ENCODE results near the gene PARP14.
A peak's percentile ranks its signal among the peaks of the same experiment; 100 is the strongest.
"Not testable (repeated sequence)": the region's sequence is repeated elsewhere in the genome, so short reads cannot be mapped to it uniquely, and the experiment has no call there.

PARP14 gene

GRCh38 chr3:122688996-122689395 lies 8.4 kb downstream of the PARP14 start:
- DNase-seq (no peak), ATAC-seq (no peak)
- Mint-ChIP-seq H3K4me3 (no peak overlapping the region), H3K27me3 (no peaks in the 10 kb centered on the region), H3K4me1 (peaks cover 12% of the 10 kb centered on the region), H3K27ac (peak overlapping the region in 1 of 2 donors; percentile 49), H3K9me3 (no peaks in the 10 kb centered on the region)

- DNase-seq (no peak), ATAC-seq (no peak)
- Mint-ChIP-seq H3K4me3 (no peak overlapping the region), H3K9me3 (no peaks in the 10 kb centered on the region), H3K27me3 (no peaks in the 10 kb centered on the region), H3K4me1 (peaks cover 9% of the 10 kb centered on the region), H3K27ac (peak overlapping the region; percentile 44 to 60)
Measured at GRCh38 chr3:122689587-122689986, 8.9 kb downstream of the PARP14 start.

DNA sequence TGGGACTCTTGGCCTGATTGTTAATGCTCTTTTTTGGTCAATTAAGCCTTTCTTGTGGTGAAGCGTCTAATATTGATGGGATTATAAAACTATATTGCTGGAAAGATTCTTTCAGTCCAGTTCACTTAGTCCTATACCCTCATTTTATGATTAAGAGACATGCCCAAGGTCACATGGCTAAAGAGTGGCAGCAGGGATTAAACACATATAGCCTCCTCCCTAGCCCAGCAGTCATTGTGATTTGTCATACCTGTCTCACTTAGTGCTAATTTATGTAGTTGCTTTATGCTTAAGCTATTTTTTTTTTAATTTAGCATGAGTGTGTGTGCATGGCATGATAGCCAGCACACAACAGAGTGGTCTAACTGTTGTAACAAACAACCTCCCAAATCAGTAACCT lies 9.5 kb downstream of the PARP14 start:
- H3K4me3 Mint-ChIP-seq, result no peak overlapping the region
- no peaks in the 10 kb centered on the region for H3K27me3 Mint-ChIP-seq
- ATAC-seq (no peak), DNase-seq (no peak)
- H3K9me3 Mint-ChIP-seq, result no peaks in the 10 kb centered on the region
- peaks cover 14% of the 10 kb centered on the region for H3K4me1 Mint-ChIP-seq
- H3K27ac Mint-ChIP-seq, result peak overlapping the region in 1 of 2 donors; percentile 38

GRCh38 chr3:122691195-122691594 lies 10.6 kb downstream of the PARP14 start:
- Mint-ChIP-seq H3K27ac (no peak overlapping the region), H3K27me3 (no peaks in the 10 kb centered on the region), H3K4me3 (no peak overlapping the region), H3K4me1 (peaks cover 15% of the 10 kb centered on the region), H3K9me3 (no peaks in the 10 kb centered on the region)
- DNase-seq (no peak), ATAC-seq (no peak)

- ATAC-seq (no peak), DNase-seq (no peak)
- Mint-ChIP-seq H3K4me1 (peaks cover 8% of the 10 kb centered on the region), H3K27ac (peak overlapping the region in 1 of 2 donors; percentile 43), H3K4me3 (no peak overlapping the region), H3K27me3 (no peaks in the 10 kb centered on the region), H3K9me3 (no peaks in the 10 kb centered on the region)
Measured at GRCh38 chr3:122692674-122693073, 12.0 kb downstream of the PARP14 start.

DNA sequence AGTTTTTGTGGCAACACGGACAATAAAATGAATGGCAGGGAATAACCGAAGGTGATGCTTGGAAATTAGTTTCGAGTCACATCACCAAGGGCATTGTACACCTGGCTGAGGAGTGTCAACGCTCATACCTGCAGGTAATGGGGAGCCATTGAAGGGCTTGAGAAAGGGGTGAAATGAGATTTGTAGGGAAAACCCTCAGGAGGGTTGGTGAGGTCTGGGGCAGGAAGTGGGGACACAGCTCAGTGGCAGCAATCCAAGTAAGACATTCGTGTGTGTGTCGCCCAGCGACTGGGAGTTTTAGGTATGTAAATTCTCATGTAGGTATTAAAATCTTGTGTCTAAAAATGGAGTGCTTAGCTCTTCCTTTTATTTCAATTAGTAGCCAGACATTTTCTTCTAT lies 14.3 kb downstream of the PARP14 start:
- Mint-ChIP-seq H3K27me3 (no peaks in the 10 kb centered on the region), H3K27ac (peak overlapping the region in 1 of 2 donors; percentile 24), H3K9me3 (no peaks in the 10 kb centered on the region), H3K4me1 (peaks cover 8% of the 10 kb centered on the region), H3K4me3 (no peak overlapping the region)
- ATAC-seq, result no peak
- DNase-seq, result no peak

DNA sequence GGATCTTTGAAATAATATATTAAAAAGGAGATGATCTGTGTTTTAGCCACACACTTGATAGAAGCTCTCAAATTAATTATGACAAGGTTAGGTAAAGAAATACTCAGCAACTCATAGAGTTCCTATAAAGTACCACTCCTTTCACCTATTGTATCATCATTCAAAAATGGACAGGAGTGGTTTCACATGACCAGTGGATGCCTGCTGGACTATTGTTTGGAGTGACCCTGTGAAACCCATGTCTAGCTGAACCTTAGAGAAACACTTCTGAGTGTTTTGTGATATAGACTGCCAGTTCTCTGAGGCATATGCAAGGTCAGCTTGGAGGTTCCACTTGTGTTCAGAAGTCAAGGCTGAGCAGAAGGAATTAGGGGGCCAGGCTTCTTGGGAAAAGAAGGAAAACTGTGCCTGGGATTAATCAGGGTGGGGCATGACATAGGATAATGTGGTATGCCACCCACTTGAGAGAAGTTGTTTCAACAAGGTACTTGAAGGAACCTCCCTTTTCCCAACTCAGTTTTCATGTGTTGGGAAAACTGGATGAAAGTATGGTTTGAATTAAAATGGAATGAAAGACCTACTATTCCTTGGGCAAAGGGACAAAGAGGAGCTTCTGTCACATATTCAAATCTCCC lies 15.4 kb downstream of the PARP14 start:
- H3K4me3 Mint-ChIP-seq, result no peak overlapping the region

GRCh38 chr3:122697952-122698620 lies 17.4 kb downstream of the PARP14 start:
- no peak overlapping the region for H3K27ac Mint-ChIP-seq
- ATAC-seq (no peak), DNase-seq (no peak)
- no peaks in the 10 kb centered on the region for H3K9me3 Mint-ChIP-seq
- H3K4me3 Mint-ChIP-seq, result no peak overlapping the region
- peaks cover 16% of the 10 kb centered on the region for H3K4me1 Mint-ChIP-seq
- H3K27me3 Mint-ChIP-seq, result no peaks in the 10 kb centered on the region

More for the DNA sequence above, 15.4 kb downstream of the PARP14 start:
- DNase-seq (no peak), ATAC-seq (no peak)
- Mint-ChIP-seq H3K27me3 (no peaks in the 10 kb centered on the region), H3K9me3 (no peaks in the 10 kb centered on the region), H3K27ac (no peak overlapping the region), H3K4me1 (peaks cover 8% of the 10 kb centered on the region)

DNA sequence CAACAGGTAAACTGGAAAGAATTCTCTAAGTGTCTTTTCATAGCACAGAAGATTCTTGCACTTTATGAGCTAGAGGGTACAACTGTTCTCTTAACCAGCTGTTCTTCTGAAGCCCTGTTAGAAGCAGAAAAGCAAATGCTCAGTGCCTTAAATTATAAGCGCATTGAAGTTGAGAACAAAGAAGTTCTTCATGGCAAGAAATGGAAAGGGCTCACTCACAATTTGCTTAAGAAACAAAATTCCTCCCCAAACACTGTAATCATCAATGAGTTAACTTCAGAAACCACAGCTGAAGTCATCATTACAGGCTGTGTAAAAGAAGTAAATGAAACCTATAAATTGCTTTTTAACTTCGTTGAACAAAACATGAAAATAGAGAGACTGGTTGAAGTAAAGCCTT lies 19.6 kb downstream of the PARP14 start:
- ATAC-seq (no peak), DNase-seq (no peak)
- H3K4me3 Mint-ChIP-seq, result no peak overlapping the region
- H3K27ac Mint-ChIP-seq, result no peak overlapping the region
- no peaks in the 10 kb centered on the region for H3K27me3 Mint-ChIP-seq
- peaks cover 13% of the 10 kb centered on the region for H3K4me1 Mint-ChIP-seq
- H3K9me3 Mint-ChIP-seq, result no peaks in the 10 kb centered on the region

- Mint-ChIP-seq H3K27ac (no peak overlapping the region), H3K27me3 (no peaks in the 10 kb centered on the region), H3K4me3 (no peak overlapping the region), H3K9me3 (no peaks in the 10 kb centered on the region), H3K4me1 (peaks cover 24% of the 10 kb centered on the region)
- ATAC-seq (no peak), DNase-seq (no peak)
Measured at GRCh38 chr3:122705379-122705778, 24.7 kb downstream of the PARP14 start.

- H3K9me3 Mint-ChIP-seq, H3K27ac Mint-ChIP-seq, ATAC-seq, H3K4me3 Mint-ChIP-seq, H3K27me3 Mint-ChIP-seq, DNase-seq: not testable (repeated sequence)
- peaks cover 29% of the 10 kb centered on the region for H3K4me1 Mint-ChIP-seq
Measured at GRCh38 chr3:122710616-122711251, 30.1 kb downstream of the PARP14 start.

DNA sequence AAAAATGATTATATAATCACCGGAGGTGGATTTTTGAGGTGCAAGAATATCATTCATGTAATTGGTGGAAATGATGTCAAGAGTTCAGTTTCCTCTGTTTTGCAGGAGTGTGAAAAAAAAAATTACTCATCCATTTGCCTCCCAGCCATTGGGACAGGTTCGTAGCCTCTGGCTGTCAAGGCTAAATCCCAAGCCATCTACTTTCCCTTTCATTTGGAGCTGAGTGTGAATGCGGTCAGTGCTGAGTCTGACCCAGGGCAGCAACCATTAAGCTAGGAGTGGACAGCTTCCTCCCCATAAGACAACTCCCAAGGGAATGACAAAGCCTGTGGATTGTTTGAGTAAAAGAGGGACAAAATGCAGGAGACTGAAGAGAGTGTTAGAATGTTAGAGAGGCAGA lies 33.6 kb downstream of the PARP14 start:
- H3K4me1 Mint-ChIP-seq, result peaks cover 29% of the 10 kb centered on the region
- no peaks in the 10 kb centered on the region for H3K9me3 Mint-ChIP-seq
- no peak overlapping the region for H3K4me3 Mint-ChIP-seq
- no peak overlapping the region for H3K27ac Mint-ChIP-seq
- ATAC-seq (no peak), DNase-seq (no peak)
- H3K27me3 Mint-ChIP-seq, result no peaks in the 10 kb centered on the region

GRCh38 chr3:122716667-122717066 lies 36.0 kb downstream of the PARP14 start:
- DNase-seq (no peak), ATAC-seq (no peak)

DNA sequence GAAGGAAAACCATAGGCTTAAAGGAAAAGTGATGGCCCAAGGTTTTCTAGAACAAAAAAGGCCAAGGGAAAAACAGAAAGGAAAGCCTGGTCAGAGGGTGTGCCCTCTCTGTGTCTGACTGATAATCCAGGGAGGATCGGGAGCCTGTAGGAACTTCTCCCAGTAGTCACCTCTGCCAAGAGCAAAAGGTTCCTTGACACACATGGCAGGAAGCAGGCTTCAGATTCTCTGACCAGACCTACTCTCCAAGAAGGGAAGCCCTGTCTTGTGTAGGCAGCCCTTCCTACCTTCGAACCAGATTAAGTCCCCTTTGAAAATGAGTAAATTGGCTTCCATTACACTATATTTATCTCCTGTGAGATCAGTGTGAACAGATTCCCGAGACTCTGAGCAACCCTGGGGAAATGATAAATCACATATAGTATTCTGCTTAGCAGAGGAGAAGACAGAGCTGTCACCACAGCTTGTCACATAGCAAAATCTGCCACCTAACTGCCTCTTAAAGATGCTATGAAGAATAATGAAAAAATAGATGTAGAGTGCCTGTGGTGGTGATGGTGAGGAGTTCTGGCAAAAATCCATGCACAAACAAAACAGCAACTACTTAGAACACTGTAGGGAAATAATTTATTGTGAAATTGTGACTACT lies 38.8 kb downstream of the PARP14 start:
- H3K27ac Mint-ChIP-seq, result peak overlapping the region in 1 of 2 donors; percentile 16
- ATAC-seq, result no peak
- no peaks in the 10 kb centered on the region for H3K27me3 Mint-ChIP-seq
- H3K4me3 Mint-ChIP-seq, result no peak overlapping the region
- no peak for DNase-seq
- H3K9me3 Mint-ChIP-seq, result no peaks in the 10 kb centered on the region
- H3K4me1 Mint-ChIP-seq, result no peaks in the 10 kb centered on the region

More at GRCh38 chr3:122716667-122717066, 36.0 kb downstream of the PARP14 start:
- H3K27ac Mint-ChIP-seq, result no peak overlapping the region
- H3K4me3 Mint-ChIP-seq, result no peak overlapping the region
- no peaks in the 10 kb centered on the region for H3K27me3 Mint-ChIP-seq
- H3K4me1 Mint-ChIP-seq, result peaks cover 5% of the 10 kb centered on the region
- no peaks in the 10 kb centered on the region for H3K9me3 Mint-ChIP-seq

DNA sequence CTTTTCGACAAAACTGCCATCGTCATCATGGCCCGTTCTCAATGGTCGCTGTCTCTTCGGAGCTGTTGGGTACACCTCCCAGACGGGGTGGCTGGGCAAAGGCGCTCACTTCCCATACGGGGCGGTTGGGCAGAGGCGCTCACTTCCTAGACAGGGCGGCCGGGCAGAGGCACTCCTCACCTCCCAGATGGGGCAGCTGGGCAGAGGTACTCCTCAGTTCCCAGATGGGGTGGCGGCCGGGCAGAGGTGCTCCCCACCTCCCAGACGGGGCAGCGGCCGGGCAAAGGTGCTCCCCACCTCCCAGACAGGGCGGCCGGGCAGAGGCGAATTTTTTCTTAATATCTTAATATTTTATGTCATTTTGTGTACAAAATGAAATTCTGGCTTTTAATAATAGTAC lies 44.5 kb downstream of the PARP14 start:
- DNase-seq (no peak), ATAC-seq (no peak)
- no peak overlapping the region for H3K27ac Mint-ChIP-seq
- H3K4me1 Mint-ChIP-seq, result no peaks in the 10 kb centered on the region
- no peak overlapping the region for H3K4me3 Mint-ChIP-seq
- H3K27me3 Mint-ChIP-seq, result no peaks in the 10 kb centered on the region
- peaks cover 0 to 5% of the 10 kb centered on the region in 2 donors for H3K9me3 Mint-ChIP-seq

DNA sequence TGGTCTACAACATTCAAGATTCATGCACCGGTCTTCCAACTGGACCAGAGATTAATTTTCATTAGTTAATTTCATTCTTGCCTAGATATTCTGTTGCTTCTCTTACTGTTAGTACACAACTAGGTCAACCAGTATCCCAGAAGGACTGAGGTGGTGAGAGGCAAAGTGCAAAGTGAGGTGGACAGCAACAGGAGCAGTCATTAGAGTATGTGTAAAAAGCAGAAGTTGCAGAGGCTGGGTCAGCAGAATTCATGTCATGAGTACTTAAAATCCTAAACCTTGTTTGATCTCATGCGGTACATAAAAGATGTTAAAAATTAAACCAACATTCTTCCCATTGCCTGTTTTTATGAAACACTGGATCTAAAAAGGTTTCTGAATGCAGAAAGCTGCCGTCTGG lies 46.7 kb downstream of the PARP14 start:
- no peak overlapping the region for H3K27ac Mint-ChIP-seq
- H3K4me1 Mint-ChIP-seq, result no peaks in the 10 kb centered on the region
- H3K27me3 Mint-ChIP-seq, result no peaks in the 10 kb centered on the region
- peaks cover 0 to 5% of the 10 kb centered on the region in 2 donors for H3K9me3 Mint-ChIP-seq
- DNase-seq (no peak), ATAC-seq (no peak)
- H3K4me3 Mint-ChIP-seq, result no peak overlapping the region
